GM18909 (cell line): ENCODE measurements around the gene KAZN.
"Not testable (repeated sequence)": the region's sequence is repeated elsewhere in the genome, so short reads cannot be mapped to it uniquely, and the experiment has no call there.

Experiments
- ATAC-seq: cut with Tn5 transposase; IDR thresholded peaks from one replicate; pipeline ENCODE4 v1.9.1; 2021; ENCODE audit warnings: mild to moderate bottlenecking; ENCODE audit not compliant: unreplicated experiment, poor library complexity

KAZN gene

GRCh38 chr1:14959059-14959694, 360.7 kb downstream of the KAZN start:
- no peak for ATAC-seq

GRCh38 chr1:14961661-14962267, 363.3 kb downstream of the KAZN start:
- ATAC-seq, result no peak

DNA sequence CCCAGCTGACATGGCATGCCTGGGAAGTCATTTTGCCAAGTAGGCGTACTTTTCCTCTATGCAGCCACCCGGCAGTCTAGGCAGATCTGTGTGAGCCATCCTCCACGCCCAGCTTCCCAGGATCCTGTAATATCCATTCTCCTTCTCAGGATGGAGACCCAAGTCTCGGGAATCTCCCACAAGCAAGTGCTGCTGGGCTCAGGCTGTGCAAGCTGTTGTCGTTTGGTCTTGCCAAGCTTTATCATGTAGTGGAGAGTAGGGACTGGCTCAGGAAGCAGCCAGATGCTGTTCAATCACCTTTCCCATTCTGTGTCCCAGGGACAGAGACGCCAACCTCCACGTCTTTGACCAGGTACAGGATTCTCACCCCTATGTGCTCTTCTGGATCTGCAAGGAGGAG, 363.9 kb downstream of the KAZN start:
- no peak for ATAC-seq

DNA sequence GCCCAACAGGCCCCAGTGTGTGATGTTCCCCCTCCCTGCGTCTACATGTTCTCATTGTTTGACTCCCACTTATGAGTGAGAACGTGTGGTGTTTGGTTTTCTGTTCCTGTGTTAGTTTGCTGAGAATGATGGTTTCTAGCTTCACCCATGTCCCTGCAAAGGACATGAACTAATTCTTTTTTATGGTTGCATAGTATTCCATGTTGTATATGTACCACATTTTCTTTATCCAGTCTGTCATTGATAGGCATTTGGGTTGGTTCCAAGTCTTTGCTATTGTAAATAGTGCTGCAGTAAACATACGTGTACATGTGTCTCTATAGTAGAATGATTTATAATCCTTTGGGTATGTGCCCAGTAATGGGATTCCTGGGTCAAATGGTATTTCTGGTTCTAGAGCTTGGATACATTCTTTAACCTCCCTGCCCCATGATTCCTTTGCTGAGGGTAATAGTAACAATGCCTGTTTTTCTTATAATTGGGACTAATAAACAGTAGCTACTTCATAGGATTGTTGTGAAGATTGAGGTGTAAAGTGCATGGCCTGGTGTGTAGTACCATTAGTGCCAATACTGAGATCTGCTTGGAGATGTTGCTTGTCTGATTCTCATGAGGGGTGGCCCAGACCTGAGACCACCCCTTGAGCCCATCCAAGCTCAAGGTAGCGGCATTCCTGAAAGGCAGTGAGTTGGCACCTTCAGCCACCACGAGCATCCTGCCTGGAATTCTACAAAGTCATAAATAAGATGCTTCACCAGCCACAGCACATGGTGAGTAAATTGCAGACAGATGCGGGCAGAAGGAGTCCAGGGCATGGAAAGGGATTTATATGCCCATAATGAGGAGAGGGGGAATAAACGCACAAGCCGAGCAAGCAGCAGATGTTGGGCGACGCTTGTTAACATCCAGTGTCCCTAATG, 365.6 kb downstream of the KAZN start:
- ATAC-seq, result not testable (repeated sequence)

DNA sequence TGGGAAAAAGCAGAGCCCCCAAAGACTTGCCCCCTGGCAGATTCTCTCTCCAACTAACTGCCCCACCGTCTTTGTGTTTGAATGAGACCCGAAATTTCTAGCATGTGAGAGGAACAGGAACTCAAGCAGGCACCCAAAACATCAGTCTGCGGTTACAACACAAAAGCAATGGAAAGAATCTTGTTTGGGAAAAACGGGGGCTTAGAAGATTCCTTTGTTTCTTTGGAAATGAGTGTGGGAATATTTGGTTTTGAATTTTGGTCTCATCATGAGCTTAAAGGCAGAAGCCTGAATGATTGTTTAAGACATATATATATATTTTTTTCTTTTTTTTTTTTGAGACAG, 366.2 kb downstream of the KAZN start:
- ATAC-seq, result no peak

GRCh38 chr1:14968251-14968851, 369.9 kb downstream of the KAZN start:
- no peak for ATAC-seq

GRCh38 chr1:14969006-14969405, 370.5 kb downstream of the KAZN start:
- ATAC-seq, result no peak

- no peak for ATAC-seq
Observed at GRCh38 chr1:14970115-14970798, 371.8 kb downstream of the KAZN start.

GRCh38 chr1:14970799-14971141, 372.3 kb downstream of the KAZN start:
- ATAC-seq, result no peak

DNA sequence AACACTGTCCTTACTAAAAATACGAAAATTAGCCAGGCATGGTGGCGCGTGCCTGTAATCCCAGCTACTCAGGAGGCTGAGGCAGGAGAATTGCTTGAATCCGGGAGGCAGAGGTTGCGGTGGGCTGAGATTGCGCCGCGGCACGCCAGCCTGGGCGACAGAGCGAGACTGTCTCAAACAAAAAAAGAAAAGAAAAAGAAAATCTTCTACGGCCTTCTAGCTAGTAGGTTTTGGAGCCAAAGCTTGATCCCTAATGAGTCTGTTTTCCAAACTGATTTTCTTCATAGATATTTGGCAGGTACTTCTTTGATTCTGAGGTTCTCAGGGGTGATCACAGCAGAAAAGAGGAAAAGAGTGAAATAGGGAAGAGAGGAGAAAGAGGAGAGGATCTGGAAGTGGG, 372.7 kb downstream of the KAZN start:
- no peak for ATAC-seq

- no peak for ATAC-seq
Observed at GRCh38 chr1:14972107-14972506, 373.6 kb downstream of the KAZN start.

- no peak for ATAC-seq
Observed at GRCh38 chr1:14973773-14974172, 375.3 kb downstream of the KAZN start.

- ATAC-seq, result no peak
Observed at GRCh38 chr1:14974361-14974760, 375.9 kb downstream of the KAZN start.

DNA sequence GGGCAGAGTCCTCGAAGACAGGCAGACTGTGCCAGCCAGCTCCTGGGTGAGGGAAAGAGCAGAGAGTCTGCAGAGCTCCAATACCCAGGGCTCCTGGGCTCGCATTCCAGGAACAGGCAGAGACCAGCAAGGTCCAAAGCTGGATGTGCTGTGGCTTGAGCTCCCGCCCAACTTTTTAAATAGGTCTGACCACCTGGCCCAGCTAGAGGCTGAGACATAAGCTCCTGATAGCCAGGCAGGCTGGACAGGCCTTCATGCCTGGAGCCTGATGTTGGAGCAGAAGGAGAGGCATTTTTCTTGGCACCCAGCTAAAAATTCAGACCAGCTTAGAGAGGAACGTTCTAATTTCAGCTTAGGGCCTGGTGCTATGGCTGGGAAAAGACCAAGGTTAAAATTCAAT, 376.6 kb downstream of the KAZN start:
- no peak for ATAC-seq

GRCh38 chr1:14976256-14976655, 377.8 kb downstream of the KAZN start:
- no peak for ATAC-seq

DNA sequence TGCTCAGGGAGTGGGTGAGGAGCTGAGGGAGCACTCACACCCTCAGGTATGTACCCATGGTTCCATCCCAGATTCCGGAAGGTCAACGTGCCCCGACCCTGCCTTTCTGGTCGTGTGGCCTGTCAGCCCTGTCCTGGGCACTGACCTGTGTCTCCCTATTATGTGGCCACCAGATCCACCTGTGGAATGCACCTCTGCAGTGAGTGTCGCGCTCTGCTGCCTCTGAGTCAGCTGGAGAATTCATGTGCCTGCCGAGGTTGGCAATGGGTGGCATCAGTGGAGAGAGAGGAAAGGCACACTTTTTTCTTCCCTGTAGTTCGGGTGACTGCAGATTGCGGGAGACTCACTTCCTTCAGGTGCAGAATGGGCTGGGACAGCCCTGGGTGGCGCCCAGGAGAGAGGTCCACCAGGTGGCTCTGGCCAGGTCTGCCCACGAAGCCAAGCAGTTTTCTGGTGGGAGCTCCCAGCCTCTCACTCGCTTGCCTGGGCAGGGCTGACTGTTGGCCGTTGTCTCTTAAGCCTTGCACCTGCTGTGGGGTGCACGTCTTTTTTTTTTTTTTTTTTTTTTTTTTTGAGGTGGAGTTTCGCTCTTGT, 378.9 kb downstream of the KAZN start:
- no peak for ATAC-seq

DNA sequence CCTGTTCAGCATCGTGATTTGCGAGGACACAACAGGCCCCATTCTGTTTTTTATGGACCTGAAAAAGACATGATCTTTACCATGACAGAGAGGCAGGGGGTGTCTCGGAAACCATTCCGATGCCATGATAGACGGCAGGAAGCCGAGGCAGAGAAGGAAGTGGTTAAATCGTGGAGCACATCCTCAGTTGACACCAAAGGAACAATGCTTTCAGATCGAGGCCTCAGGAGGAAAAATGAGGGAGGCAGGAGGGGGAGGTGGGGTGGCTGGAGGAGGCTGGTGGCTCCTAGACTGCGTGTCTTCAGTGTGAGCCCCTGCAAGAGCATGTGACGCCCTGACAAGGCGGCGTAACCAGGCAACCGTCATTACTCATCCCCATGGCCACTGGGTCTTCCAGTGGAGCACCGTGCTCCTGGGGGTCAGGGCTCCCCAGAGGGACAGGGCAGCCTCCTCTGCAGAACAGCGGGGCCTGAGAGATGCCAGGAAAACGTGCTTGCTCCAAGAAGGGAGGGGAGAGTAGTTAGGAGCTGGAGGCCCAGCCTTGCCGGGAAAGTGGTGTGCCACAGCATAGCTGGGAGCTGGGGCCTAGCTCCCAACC, 382.2 kb downstream of the KAZN start:
- no peak for ATAC-seq

- ATAC-seq, result no peak
Observed at GRCh38 chr1:14982029-14982428, 383.5 kb downstream of the KAZN start.

- ATAC-seq, result no peak
Observed at GRCh38 chr1:14983277-14983676, 384.8 kb downstream of the KAZN start.

GRCh38 chr1:14986168-14986567, 387.7 kb downstream of the KAZN start:
- no peak for ATAC-seq
